MM.1S (cell line): ENCODE results near the gene BOK.

ENCODE experiments used
- DNase-seq: peaks from one replicate; pipeline ENCODE4 v3.0.0-alpha.2; 2015
- H2AFZ ChIP-seq: fragments of 300-600 bp; sonication (generic); 2 replicates; pipeline ENCODE4 v1.6.0; 2016; ENCODE audit warnings: antibody characterized with exemption, low read length
- H3F3A ChIP-seq: fragments of 300-600 bp; sonication (generic); 2 replicates; pipeline ENCODE4 v1.6.1; 2016; ENCODE audit warnings: mild to moderate bottlenecking, antibody characterized with exemption, low read length, moderate library complexity, mixed read lengths; ENCODE audit not compliant: insufficient read depth
- H3K27ac ChIP-seq: fragments of 300-600 bp; sonication (generic); 2 replicates; pipeline ENCODE4 v1.5.1; 2016; ENCODE audit warnings: mild to moderate bottlenecking, low read length
- H3K27me3 ChIP-seq: fragments of 300-600 bp; sonication (generic); replicated peaks from 2 replicates; pipeline ENCODE4 v1.6.0; 2016; ENCODE audit warnings: low read length; ENCODE audit not compliant: insufficient read depth
- H3K36me3 ChIP-seq: fragments of 300-600 bp; sonication (generic); replicated peaks from 2 replicates; pipeline ENCODE4 v1.6.1; 2016; ENCODE audit warnings: mild to moderate bottlenecking, low read length, mixed read lengths; ENCODE audit not compliant: insufficient read depth
- H3K4me1 ChIP-seq: fragments of 300-600 bp; sonication (generic); 2 replicates; pipeline ENCODE4 v1.6.1; 2016; ENCODE audit warnings: low read length, mixed read lengths
- H3K4me2 ChIP-seq: fragments of 300-600 bp; sonication (generic); 2 replicates; pipeline ENCODE4 v1.6.0; 2016; ENCODE audit warnings: low read depth, low read length
- H3K4me3 ChIP-seq: fragments of 300-600 bp; sonication (generic); 2 replicates; pipeline ENCODE4 v1.5.1; 2016; ENCODE audit warnings: low read length, mixed read lengths
- H3K79me2 ChIP-seq: fragments of 300-600 bp; sonication (generic); 2 replicates; pipeline ENCODE4 v1.6.1; 2016; ENCODE audit warnings: mixed run types, low read length, mixed read lengths
- H3K9ac ChIP-seq: fragments of 300-600 bp; sonication (generic); 2 replicates; pipeline ENCODE4 v1.6.1; 2016; ENCODE audit warnings: low read length, mixed read lengths
- H3K9me2 ChIP-seq: fragments of 300-600 bp; sonication (generic); replicated peaks from 2 replicates; pipeline ENCODE4 v1.6.1; 2016; ENCODE audit warnings: mild to moderate bottlenecking, low read length, mixed read lengths; ENCODE audit not compliant: insufficient read depth
- H3K9me3 ChIP-seq: fragments of 300-600 bp; sonication (generic); replicated peaks from 2 replicates; pipeline ENCODE4 v1.6.1; 2016; ENCODE audit warnings: mild to moderate bottlenecking, low read length, mixed read lengths; ENCODE audit not compliant: insufficient read depth
- H4K20me1 ChIP-seq: fragments of 300-600 bp; sonication (generic); 2 replicates; pipeline ENCODE4 v1.6.1; 2016; ENCODE audit warnings: mild to moderate bottlenecking, low read length, moderate library complexity, mixed read lengths; ENCODE audit not compliant: insufficient read depth
- CTCF ChIP-seq: fragments of 300-600 bp; sonication (generic); IDR thresholded peaks from 2 replicates; pipeline ENCODE4 v1.5.1; 2016; ENCODE audit warnings: antibody characterized with exemption, low read length, mixed read lengths
- EZH2 ChIP-seq: fragments of 300-600 bp; sonication (generic); optimal IDR thresholded peaks from 2 replicates; pipeline ENCODE3; 2017; ENCODE audit warnings: low read depth, mild to moderate bottlenecking, antibody characterized with exemption, low read length, mixed read lengths
- EZH2phosphoT487 ChIP-seq: fragments of 300-600 bp; sonication (generic); IDR thresholded peaks from 2 replicates; pipeline ENCODE4 v1.6.1; 2018; ENCODE audit warnings: antibody characterized with exemption, low read length

The BOK gene

GRCh38 chr2:241514553-241514952 lies 44.0 kb upstream of the BOK start:
- peaks cover 41% of the 10 kb centered on the region for H3K27me3 ChIP-seq
- 0 out of 2 replicates have a peak overlapping the region, but pooled peaks have one; percentile 23 for H3K4me2 ChIP-seq
- no peak for TF ChIP-seq CTCF
- no peak for TF ChIP-seq EZH2
- TF ChIP-seq EZH2phosphoT487: no peak
- no peaks in the 10 kb centered on the region for H3K9me2 ChIP-seq
- H3K4me1 ChIP-seq: peaks cover 24% of the 10 kb centered on the region
- H3K36me3 ChIP-seq: no peaks in the 10 kb centered on the region
- H3K9me3 ChIP-seq: no peaks in the 10 kb centered on the region
- no peaks in the 10 kb centered on the region for H4K20me1 ChIP-seq
- no peak overlapping the region for H3K9ac ChIP-seq
- H3F3A ChIP-seq: peaks cover 19% of the 10 kb centered on the region
- no peak overlapping the region for H2AFZ ChIP-seq
- no peaks in the 10 kb centered on the region for H3K79me2 ChIP-seq
- H3K27ac ChIP-seq: no peak overlapping the region
- no peak overlapping the region for H3K4me3 ChIP-seq
- DNase-seq: no peak

GRCh38 chr2:241514986-241515737 lies 43.4 kb upstream of the BOK start:
- Histone ChIP-seq H3K79me2 (no peaks in the 10 kb centered on the region), H3K4me1 (peaks cover 24% of the 10 kb centered on the region), H3K36me3 (no peaks in the 10 kb centered on the region), H3K9ac (no peak overlapping the region), H2AFZ (no peak overlapping the region), H3K9me2 (no peaks in the 10 kb centered on the region), H3K27ac (peak overlapping the region; percentile 26; the same call in 1 of the 2 replicates), H3F3A (peaks cover 19% of the 10 kb centered on the region), H3K4me3 (no peak overlapping the region; the same call in 1 of the 2 replicates), H3K27me3 (peaks cover 43% of the 10 kb centered on the region), H3K4me2 (peak overlapping the region; percentile 23; the same call in 1 of the 2 replicates), H4K20me1 (no peaks in the 10 kb centered on the region), H3K9me3 (no peaks in the 10 kb centered on the region)
- no peak for TF ChIP-seq CTCF
- no peak for TF ChIP-seq EZH2phosphoT487
- no peak for TF ChIP-seq EZH2
- DNase-seq: peak; percentile 71

GRCh38 chr2:241516520-241516965 lies 42.0 kb upstream of the BOK start:
- no peaks in the 10 kb centered on the region for H4K20me1 ChIP-seq
- no peaks in the 10 kb centered on the region for H3K79me2 ChIP-seq
- H3F3A ChIP-seq: peaks cover 19% of the 10 kb centered on the region
- H3K9me3 ChIP-seq: no peaks in the 10 kb centered on the region
- H3K4me2 ChIP-seq: peak overlapping the region; percentile 23
- H3K9me2 ChIP-seq: no peaks in the 10 kb centered on the region
- no peak for TF ChIP-seq CTCF
- no peak for TF ChIP-seq EZH2phosphoT487
- no peak for TF ChIP-seq EZH2
- peak overlapping the region; percentile 17; the same call in 1 of the 2 replicates for H3K4me3 ChIP-seq
- H3K27me3 ChIP-seq: peaks cover 47% of the 10 kb centered on the region
- H3K9ac ChIP-seq: no peak overlapping the region
- no peaks in the 10 kb centered on the region for H3K36me3 ChIP-seq
- H3K4me1 ChIP-seq: peaks cover 24% of the 10 kb centered on the region
- DNase-seq: no peak
- H2AFZ ChIP-seq: no peak overlapping the region
- H3K27ac ChIP-seq: no peak overlapping the region
